Panc1 (cell line): ENCODE data around the gene MAGI1. TPM values are rescaled to one million over a fixed set of nuclear protein-coding genes. Genes with fewer than 3 reads are reported as not detected.

ENCODE experiments used
- ATAC-seq: fragments of 200-7000 bp; cut with Tn5 transposase; 2 replicates; pipeline ENCODE4 v1.9.1; 2020; ENCODE audit warnings: mild to moderate bottlenecking, moderate library complexity
- BruUV-seq: library from RNA; stranded (reverse); fragments of 400-500 nt; replicated peaks from 2 replicates; lab custom pipeline; 2021; lab: Mats Ljungman, UMichigan
- CTCF ChIA-PET: fragments of 300-600 bp; sonication (Branson Sonifier 250); formaldehyde crosslinking; loops from one replicate; lab custom pipeline; 2022; ENCODE audit warnings: antibody characterized with exemption; lab: Charles Lee
- POLR2A ChIA-PET: fragments of 300-600 bp; sonication (Branson Sonifier 250); formaldehyde crosslinking; loops from one replicate; lab custom pipeline; 2022; ENCODE audit warnings: antibody characterized with exemption; lab: Charles Lee
- DNase-seq: peaks from one replicate; pipeline ENCODE4 v3.0.0-alpha.2; 2010; ENCODE audit warnings: low read depth, low spot score
- H3K27ac ChIP-seq: 2 replicates; pipeline ENCODE4 v1.5.1; 2011; ENCODE audit warnings: mild to moderate bottlenecking, low read length, inconsistent platforms
- H3K27me3 ChIP-seq: fragments of 200-500 bp; sonication (Bioruptor generic); 2 replicates; pipeline ENCODE4 v1.6.0; 2014; ENCODE audit warnings: low read length, inconsistent platforms; ENCODE audit not compliant: control insufficient read depth, insufficient read depth
- H3K36me3 ChIP-seq: fragments of 200-500 bp; sonication (Bioruptor generic); 2 replicates; pipeline ENCODE4 v1.5.1; 2014; ENCODE audit warnings: inconsistent platforms, mild to moderate bottlenecking, low read length, moderate library complexity; ENCODE audit not compliant: control insufficient read depth, insufficient read depth
- H3K4me1 ChIP-seq: 2 replicates; pipeline ENCODE4 v1.5.1; 2011; ENCODE audit warnings: inconsistent platforms, mild to moderate bottlenecking, low read length, moderate library complexity; ENCODE audit not compliant: control insufficient read depth, insufficient read depth
- H3K4me3 ChIP-seq, 2 experiments: 2 replicates each; pipeline ENCODE4 v1.5.1; 2011 to 2012; ENCODE audit warnings: low read depth in 2 of 2, low read length in 2 of 2, mild to moderate bottlenecking in 2 of 2, inconsistent platforms in 1 of 2, moderate library complexity in 1 of 2
- H3K9me3 ChIP-seq: fragments of 200-500 bp; sonication (Bioruptor generic); 2 replicates; pipeline ENCODE4 v1.5.1; 2014; ENCODE audit warnings: low read depth, mild to moderate bottlenecking, inconsistent platforms, low read length, moderate library complexity; ENCODE audit not compliant: control insufficient read depth, insufficient read depth
- CTCF ChIP-seq: fragments of 450-650 bp; IDR thresholded peaks from 2 replicates; pipeline ENCODE4 v1.5.1; 2017; ENCODE audit warnings: mild to moderate bottlenecking
- POLR2AphosphoS5 ChIP-seq: IDR thresholded peaks from 2 replicates; pipeline ENCODE4 v1.6.1; 2012; ENCODE audit warnings: mild to moderate bottlenecking, low read depth, low read length, moderate library complexity
- REST ChIP-seq, 2 experiments: IDR thresholded peaks; 2 replicates each; pipeline ENCODE4 v1.6.1; 2011 to 2012; ENCODE audit warnings: low read depth in 2 of 2, control low read depth in 1 of 2, low read length in 1 of 2, mild to moderate bottlenecking in 1 of 2, moderate library complexity in 1 of 2; ENCODE audit not compliant: insufficient read depth in 1 of 2
- SIN3A ChIP-seq: IDR thresholded peaks from 2 replicates; pipeline ENCODE4 v1.6.1; 2012; ENCODE audit warnings: low read depth, mild to moderate bottlenecking, low read length, moderate library complexity, borderline replicate concordance; ENCODE audit not compliant: insufficient read depth
- TCF7L2 ChIP-seq: IDR thresholded peaks from 2 replicates; pipeline ENCODE4 v1.6.1; 2011; ENCODE audit warnings: mild to moderate bottlenecking, low read depth, low read length, inconsistent platforms
- in situ Hi-C: cut with HindIII; loops from 2 replicates; pipeline ENCODE4 v1.10.0; 2016; ENCODE audit warnings: low sequenced_read_pairs, low pct_unique_long_range_greater_than_20kb
- intact Hi-C: fragments of 100-400 bp; cut with micrococcal nuclease; formaldehyde crosslinking; loops from one replicate; pipeline ENCODE4 v1.10.0; 2022; ENCODE audit not compliant: unreplicated experiment
- total RNA-seq: library from RNA; stranded (reverse); gene quantifications from one replicate; pipeline ENCODE4 v1.2.1, GENCODE V29; 2021; ENCODE audit not compliant: unreplicated experiment

MAGI1 gene
- total RNA-seq, 1 experiment from 2014 or later = 9.5 TPM

- no peak overlapping the region for H3K27ac ChIP-seq
- H3K4me1 ChIP-seq = no peaks in the 10 kb centered on the region
- TF ChIP-seq CTCF (no peak), TCF7L2 (no peak), SIN3A (no peak), REST (IDR thresholded peaks at IDR 0.05; ENCODE audit: insufficient read depth in 1 of 2, low read depth in 2 of 2, low read length in 1 of 2) (no peak), POLR2AphosphoS5 (no peak)
- no peak overlapping the region for H3K4me3 ChIP-seq
- BruUV-seq = no TSS peak
- no peaks in the 10 kb centered on the region for H3K9me3 ChIP-seq
- no peaks in the 10 kb centered on the region for H3K27me3 ChIP-seq
- intact Hi-C loops (no loop called here), in situ Hi-C loops (no loop called here)
- ChIA-PET CTCF (interaction anchor here (0.7 kb wide), 1 partner anchor 1005 kb away, joined by 3 read pairs; no protein-coding TSS in a partner anchor), POLR2A (no interaction called here)
- no peaks in the 10 kb centered on the region for H3K36me3 ChIP-seq
- DNase-seq = no peak
- ATAC-seq = no peak
These were observed 229.0 kb downstream of the MAGI1 start for GRCh38 chr3:65809641-65810150.

- Histone ChIP-seq H3K4me1 (no peaks in the 10 kb centered on the region), H3K27ac (no peak overlapping the region), H3K4me3 (no peak overlapping the region), H3K36me3 (no peaks in the 10 kb centered on the region), H3K9me3 (no peaks in the 10 kb centered on the region), H3K27me3 (no peaks in the 10 kb centered on the region)
- no peak for TF ChIP-seq POLR2AphosphoS5
- no peak for TF ChIP-seq REST (IDR thresholded peaks at IDR 0.05; ENCODE audit: insufficient read depth in 1 of 2, low read depth in 2 of 2, low read length in 1 of 2)
- ChIA-PET CTCF (no interaction called here), POLR2A (no interaction called here)
- ATAC-seq = no peak
- BruUV-seq = no TSS peak
- in situ Hi-C loops (no loop called here), intact Hi-C loops (no loop called here)
- DNase-seq = no peak
These were observed 229.9 kb downstream of the MAGI1 start for GRCh38 chr3:65808824-65809223.
